WTC11 (cell line): ENCODE measurements around the gene OGFOD3. TPM values are rescaled to one million over a fixed set of nuclear protein-coding genes. Genes with fewer than 3 reads are reported as not detected.

ENCODE experiments used
- ATAC-seq: fragments of 200-7000 bp; cut with Tn5 transposase; 2 replicates; pipeline ENCODE4 v1.10.0; 2021; ENCODE audit warnings: mild to moderate bottlenecking, moderate library complexity
- CTCF ChIA-PET: fragments of 300-600 bp; sonication (Branson Sonifier 250); formaldehyde crosslinking; loops from one replicate; lab custom pipeline; 2021; ENCODE audit warnings: antibody characterized with exemption; lab: Charles Lee
- POLR2A ChIA-PET: fragments of 350-600 bp; sonication (Branson Sonifier 250); formaldehyde crosslinking; loops from one replicate; lab custom pipeline; 2021; ENCODE audit warnings: antibody characterized with exemption; lab: Charles Lee
- DNase-seq: peaks from one replicate; pipeline ENCODE4 v3.0.0; 2021; ENCODE audit warnings: low spot score
- H3K27ac Mint-ChIP-seq: 2 replicates; pipeline ENCODE4 v1.8.0; 2021; ENCODE audit warnings: mixed read lengths
- H3K27me3 Mint-ChIP-seq: 2 replicates; pipeline ENCODE4 v1.8.0; 2021; ENCODE audit warnings: low read depth, mild to moderate bottlenecking, moderate library complexity, mixed read lengths
- H3K36me3 Mint-ChIP-seq: 2 replicates; pipeline ENCODE4 v1.8.0; 2021; ENCODE audit warnings: mixed read lengths
- H3K4me1 Mint-ChIP-seq: 2 replicates; pipeline ENCODE4 v1.8.0; 2022; ENCODE audit warnings: mixed read lengths
- H3K4me3 Mint-ChIP-seq: 2 replicates; pipeline ENCODE4 v1.8.0; 2021; ENCODE audit warnings: mild to moderate bottlenecking, moderate library complexity, mixed read lengths
- H3K9me3 Mint-ChIP-seq: 2 replicates; pipeline ENCODE4 v1.8.0; 2021; ENCODE audit warnings: mixed read lengths
- ATF1 ChIP-seq: sonication (generic); formaldehyde crosslinking; IDR thresholded peaks from 2 replicates; pipeline ENCODE4 v1.8.1; 2023; ENCODE audit warnings: mild to moderate bottlenecking, moderate library complexity, missing genetic modification reagents
- ELF4 ChIP-seq: sonication (generic); formaldehyde crosslinking; IDR thresholded peaks from 2 replicates; pipeline ENCODE4 v1.8.1; 2022; ENCODE audit warnings: low read depth, mild to moderate bottlenecking, moderate library complexity, missing genetic modification reagents
- ESRRA ChIP-seq: sonication (generic); formaldehyde crosslinking; IDR thresholded peaks from 2 replicates; pipeline ENCODE4 v1.8.1; 2022; ENCODE audit warnings: mild to moderate bottlenecking, missing genetic modification reagents, borderline replicate concordance
- GABPB1 ChIP-seq: sonication (generic); formaldehyde crosslinking; IDR thresholded peaks from 2 replicates; pipeline ENCODE4 v1.8.1; 2023; ENCODE audit warnings: mild to moderate bottlenecking, missing genetic modification reagents
- IRF2 ChIP-seq: sonication (generic); formaldehyde crosslinking; IDR thresholded peaks from 2 replicates; pipeline ENCODE4 v1.8.0; 2022; ENCODE audit warnings: low read depth, missing genetic modification reagents, borderline replicate concordance
- JAZF1 ChIP-seq: fragments of 250-450 bp; sonication (Bioruptor Pico); IDR thresholded peaks from 2 replicates; pipeline ENCODE4 v1.9.0; 2021; ENCODE audit warnings: moderate library complexity, mild to moderate bottlenecking, inconsistent platforms
- JUN ChIP-seq: sonication (generic); formaldehyde crosslinking; IDR thresholded peaks from 2 replicates; pipeline ENCODE4 v1.8.0; 2023; ENCODE audit warnings: mild to moderate bottlenecking, missing genetic modification reagents
- KAT7 ChIP-seq: sonication (generic); formaldehyde crosslinking; IDR thresholded peaks from 2 replicates; pipeline ENCODE4 v1.8.1; 2023; ENCODE audit warnings: missing genetic modification reagents, mild to moderate bottlenecking, borderline replicate concordance
- TP53 ChIP-seq: sonication (generic); formaldehyde crosslinking; IDR thresholded peaks from 2 replicates; pipeline ENCODE4 v1.8.1; 2023; ENCODE audit warnings: mild to moderate bottlenecking, missing genetic modification reagents
- total RNA-seq: library from RNA; stranded (reverse); gene quantifications from 3 replicates; pipeline ENCODE4 v1.2.3, GENCODE V29; 2021
- TF ChIP-seq, protein P1 (sequence below): sonication (generic); formaldehyde crosslinking; IDR thresholded peaks from 2 replicates; pipeline ENCODE4 v1.8.0; 2023; ENCODE audit warnings: missing genetic modification reagents
- TF ChIP-seq, protein P2 (sequence below): fragments of 250-450 bp; sonication (Bioruptor Pico); IDR thresholded peaks from 2 replicates; pipeline ENCODE4 v1.8.0; 2021; ENCODE audit warnings: mild to moderate bottlenecking
- TF ChIP-seq, protein P3 (sequence below): sonication (generic); formaldehyde crosslinking; IDR thresholded peaks from 2 replicates; pipeline ENCODE4 v1.8.1; 2022; ENCODE audit warnings: missing genetic modification reagents, borderline replicate concordance
- TF ChIP-seq, protein P4 (sequence below): fragments of 250-450 bp; sonication (Bioruptor Pico); IDR thresholded peaks from 2 replicates; pipeline ENCODE4 v2.1.2; 2022; ENCODE audit warnings: mild to moderate bottlenecking, moderate library complexity
- TF ChIP-seq, protein P5 (sequence below): sonication (generic); formaldehyde crosslinking; IDR thresholded peaks from 2 replicates; pipeline ENCODE4 v1.8.1; 2022; ENCODE audit warnings: low read depth, missing genetic modification reagents, borderline replicate concordance

The OGFOD3 gene
- total RNA-seq, 1 experiment from 2014 or later, result 20.4 TPM

DNA sequence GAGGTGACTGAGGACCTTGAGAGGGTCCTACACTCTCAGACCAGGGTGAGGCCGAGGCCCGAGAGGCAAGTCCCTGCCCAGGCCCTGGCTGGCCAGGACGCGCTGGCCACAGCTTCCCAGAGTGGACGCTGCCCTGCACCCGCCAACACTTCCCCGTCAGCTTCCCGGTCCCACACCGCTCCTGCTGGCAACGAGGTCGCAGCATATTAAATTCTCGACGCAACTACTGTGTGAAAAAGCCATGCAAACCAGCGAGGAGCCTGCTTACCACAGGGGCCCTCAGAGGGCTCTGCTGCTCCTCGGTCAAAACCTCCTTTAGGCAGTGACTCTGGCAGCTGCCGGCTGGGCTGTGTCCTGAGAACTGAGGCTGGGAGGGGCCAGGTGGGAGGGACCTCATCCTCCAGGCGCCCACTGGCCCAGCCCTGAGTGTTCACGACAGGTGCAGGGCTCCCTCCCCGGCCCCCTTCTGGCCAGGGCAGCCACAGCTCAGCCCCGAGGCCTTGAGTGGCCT lies 61.5 kb downstream of the OGFOD3 start:
- Mint-ChIP-seq H3K27ac (no peak overlapping the region), H3K4me1 (peaks cover 7% of the 10 kb centered on the region), H3K27me3 (peaks cover 15% of the 10 kb centered on the region), H3K4me3 (no peak overlapping the region), H3K9me3 (no peaks in the 10 kb centered on the region), H3K36me3 (no peaks in the 10 kb centered on the region)
- POLR2A ChIA-PET, result interaction anchor here (0.9 kb wide), 1 partner anchor 11 kb away, joined by 3 read pairs; no protein-coding TSS in a partner anchor
- CTCF ChIA-PET, result interaction anchor here (0.7 to 1.5 kb wide), 13 partner anchors 13 to 198 kb away, joined by 3 to 7 read pairs (median 3); partner anchors contain the start of genes CD7, FOXK2 and SECTM1
- TF ChIP-seq IRF2, result no peak
- no peak for TF ChIP-seq GABPB1 (CRISPR knock-in tag)
- no peak for TF ChIP-seq ESRRA (CRISPR knock-in tag)
- TF ChIP-seq TP53 (CRISPR knock-in tag), result no peak
- TF ChIP-seq, protein P1, sequence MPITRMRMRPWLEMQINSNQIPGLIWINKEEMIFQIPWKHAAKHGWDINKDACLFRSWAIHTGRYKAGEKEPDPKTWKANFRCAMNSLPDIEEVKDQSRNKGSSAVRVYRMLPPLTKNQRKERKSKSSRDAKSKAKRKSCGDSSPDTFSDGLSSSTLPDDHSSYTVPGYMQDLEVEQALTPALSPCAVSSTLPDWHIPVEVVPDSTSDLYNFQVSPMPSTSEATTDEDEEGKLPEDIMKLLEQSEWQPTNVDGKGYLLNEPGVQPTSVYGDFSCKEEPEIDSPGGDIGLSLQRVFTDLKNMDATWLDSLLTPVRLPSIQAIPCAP (CRISPR knock-in tag), result no peak
- TF ChIP-seq, protein P2, sequence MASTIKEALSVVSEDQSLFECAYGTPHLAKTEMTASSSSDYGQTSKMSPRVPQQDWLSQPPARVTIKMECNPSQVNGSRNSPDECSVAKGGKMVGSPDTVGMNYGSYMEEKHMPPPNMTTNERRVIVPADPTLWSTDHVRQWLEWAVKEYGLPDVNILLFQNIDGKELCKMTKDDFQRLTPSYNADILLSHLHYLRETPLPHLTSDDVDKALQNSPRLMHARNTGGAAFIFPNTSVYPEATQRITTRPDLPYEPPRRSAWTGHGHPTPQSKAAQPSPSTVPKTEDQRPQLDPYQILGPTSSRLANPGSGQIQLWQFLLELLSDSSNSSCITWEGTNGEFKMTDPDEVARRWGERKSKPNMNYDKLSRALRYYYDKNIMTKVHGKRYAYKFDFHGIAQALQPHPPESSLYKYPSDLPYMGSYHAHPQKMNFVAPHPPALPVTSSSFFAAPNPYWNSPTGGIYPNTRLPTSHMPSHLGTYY (CRISPR knock-in tag), result no peak
- TF ChIP-seq, protein P3, sequence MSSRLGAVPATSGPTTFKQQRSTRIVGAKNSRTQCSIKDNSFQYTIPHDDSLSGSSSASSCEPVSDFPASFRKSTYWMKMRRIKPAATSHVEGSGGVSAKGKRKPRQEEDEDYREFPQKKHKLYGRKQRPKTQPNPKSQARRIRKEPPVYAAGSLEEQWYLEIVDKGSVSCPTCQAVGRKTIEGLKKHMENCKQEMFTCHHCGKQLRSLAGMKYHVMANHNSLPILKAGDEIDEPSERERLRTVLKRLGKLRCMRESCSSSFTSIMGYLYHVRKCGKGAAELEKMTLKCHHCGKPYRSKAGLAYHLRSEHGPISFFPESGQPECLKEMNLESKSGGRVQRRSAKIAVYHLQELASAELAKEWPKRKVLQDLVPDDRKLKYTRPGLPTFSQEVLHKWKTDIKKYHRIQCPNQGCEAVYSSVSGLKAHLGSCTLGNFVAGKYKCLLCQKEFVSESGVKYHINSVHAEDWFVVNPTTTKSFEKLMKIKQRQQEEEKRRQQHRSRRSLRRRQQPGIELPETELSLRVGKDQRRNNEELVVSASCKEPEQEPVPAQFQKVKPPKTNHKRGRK (CRISPR knock-in tag), result no peak
- DNase-seq (peak; percentile 63), ATAC-seq (peak; percentile 88)

DNA sequence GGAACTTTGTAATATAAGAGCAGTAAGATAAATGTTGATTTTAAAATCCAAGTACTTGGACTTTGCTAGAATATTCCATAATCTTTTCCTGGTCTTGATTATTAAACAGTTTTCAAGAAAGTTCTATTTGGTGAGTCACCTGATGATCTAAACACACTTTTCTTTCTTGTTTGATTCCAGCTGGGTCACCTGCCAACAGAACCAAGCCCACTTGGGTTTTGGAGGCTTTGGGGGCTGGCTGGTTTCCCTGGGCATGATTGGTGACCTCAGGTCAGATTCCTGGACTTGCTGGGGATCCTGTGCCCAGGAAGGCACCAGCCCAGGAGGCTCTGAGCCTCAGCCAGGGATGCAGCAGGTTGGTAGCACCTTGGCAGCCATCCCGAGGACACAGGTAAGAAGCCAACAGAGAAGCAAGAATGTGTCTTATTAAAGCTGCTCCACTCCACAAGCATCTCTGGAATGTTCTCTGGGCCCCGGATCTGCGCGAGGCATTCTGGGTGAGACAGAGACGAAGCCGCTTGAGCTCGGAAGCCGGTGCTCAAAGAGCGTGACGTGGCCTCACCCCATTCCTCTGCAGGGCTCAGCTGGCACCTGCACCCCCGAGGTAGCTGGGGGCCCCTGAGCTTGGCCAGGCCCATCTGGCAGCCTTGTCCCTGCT lies 62.5 kb downstream of the OGFOD3 start:
- DNase-seq, result no peak
- no peaks in the 10 kb centered on the region for H3K9me3 Mint-ChIP-seq
- TF ChIP-seq ATF1 (CRISPR knock-in tag) (no peak), ELF4 (no peak), KAT7 (CRISPR knock-in tag) (no peak), JAZF1 (CRISPR knock-in tag) (no peak), JUN (CRISPR knock-in tag) (no peak), TP53 (CRISPR knock-in tag) (no peak)
- TF ChIP-seq, protein P4, sequence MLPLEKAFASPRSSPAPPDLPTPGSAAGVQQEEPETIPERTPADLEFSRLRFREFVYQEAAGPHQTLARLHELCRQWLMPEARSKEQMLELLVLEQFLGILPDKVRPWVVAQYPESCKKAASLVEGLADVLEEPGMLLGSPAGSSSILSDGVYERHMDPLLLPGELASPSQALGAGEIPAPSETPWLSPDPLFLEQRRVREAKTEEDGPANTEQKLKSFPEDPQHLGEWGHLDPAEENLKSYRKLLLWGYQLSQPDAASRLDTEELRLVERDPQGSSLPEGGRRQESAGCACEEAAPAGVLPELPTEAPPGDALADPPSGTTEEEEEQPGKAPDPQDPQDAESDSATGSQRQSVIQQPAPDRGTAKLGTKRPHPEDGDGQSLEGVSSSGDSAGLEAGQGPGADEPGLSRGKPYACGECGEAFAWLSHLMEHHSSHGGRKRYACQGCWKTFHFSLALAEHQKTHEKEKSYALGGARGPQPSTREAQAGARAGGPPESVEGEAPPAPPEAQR (CRISPR knock-in tag), result no peak
- TF ChIP-seq, protein P2 (CRISPR knock-in tag), result no peak
- TF ChIP-seq, protein P5, sequence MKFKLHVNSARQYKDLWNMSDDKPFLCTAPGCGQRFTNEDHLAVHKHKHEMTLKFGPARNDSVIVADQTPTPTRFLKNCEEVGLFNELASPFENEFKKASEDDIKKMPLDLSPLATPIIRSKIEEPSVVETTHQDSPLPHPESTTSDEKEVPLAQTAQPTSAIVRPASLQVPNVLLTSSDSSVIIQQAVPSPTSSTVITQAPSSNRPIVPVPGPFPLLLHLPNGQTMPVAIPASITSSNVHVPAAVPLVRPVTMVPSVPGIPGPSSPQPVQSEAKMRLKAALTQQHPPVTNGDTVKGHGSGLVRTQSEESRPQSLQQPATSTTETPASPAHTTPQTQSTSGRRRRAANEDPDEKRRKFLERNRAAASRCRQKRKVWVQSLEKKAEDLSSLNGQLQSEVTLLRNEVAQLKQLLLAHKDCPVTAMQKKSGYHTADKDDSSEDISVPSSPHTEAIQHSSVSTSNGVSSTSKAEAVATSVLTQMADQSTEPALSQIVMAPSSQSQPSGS (CRISPR knock-in tag), result no peak
- H3K27ac Mint-ChIP-seq, result no peak overlapping the region
- CTCF ChIA-PET, result interaction anchor here (0.6 to 1.5 kb wide), 7 partner anchors 22 to 199 kb away, joined by 3 to 7 read pairs (median 3); partner anchors contain the start of gene SECTM1
- H3K36me3 Mint-ChIP-seq, result no peaks in the 10 kb centered on the region
- H3K4me3 Mint-ChIP-seq, result no peak overlapping the region
- ATAC-seq, result no peak
- H3K27me3 Mint-ChIP-seq, result peaks cover 9% of the 10 kb centered on the region; the same call in 1 of the 2 replicates
- POLR2A ChIA-PET, result interaction anchor here (0.9 kb wide), 1 partner anchor 10 kb away, joined by 3 read pairs; no protein-coding TSS in a partner anchor
- peaks cover 7% of the 10 kb centered on the region for H3K4me1 Mint-ChIP-seq
